Peyer's patch (tissue), 4 donors: ENCODE measurements around the gene WWOX. TPM values are rescaled to one million over a fixed set of nuclear protein-coding genes. Genes with fewer than 3 reads are reported as not detected.

Source experiments
- DNase-seq, 3 donors: peaks; one replicate each; pipeline ENCODE4 v3.0.0-alpha.2; 2017 to 2019
- H3K27ac ChIP-seq, 4 donors: fragments of 200-600 bp; sonication (generic); one replicate each; pipeline ENCODE4 v1.5.1; 2016 to 2019
- H3K27me3 ChIP-seq, 2 donors: fragments of 200-600 bp; sonication (generic); one replicate each; pipeline ENCODE4 v1.5.1; 2019
- H3K36me3 ChIP-seq, 3 donors: fragments of 200-600 bp; sonication (generic); one replicate each; pipeline ENCODE4 v1.5.1; 2016 to 2019
- H3K4me1 ChIP-seq, 4 donors: fragments of 200-600 bp; sonication (generic); one replicate each; pipeline ENCODE4 v1.5.1; 2016 to 2019
- H3K4me3 ChIP-seq, 4 donors: fragments of 200-600 bp; sonication (generic); 1 replicate in 3 of 4; 2 replicates in 1 of 4; pipeline ENCODE4 v1.5.1; 2016 to 2019; ENCODE audit warnings: mild to moderate bottlenecking in 1 of 4
- H3K9me3 ChIP-seq, 4 donors: fragments of 200-600 bp; sonication (generic); one replicate each; pipeline ENCODE4 v1.5.1; 2016 to 2019; ENCODE audit warnings: mild to moderate bottlenecking in 1 of 4
- CTCF ChIP-seq, 6 experiments: fragments of 450-650 bp in 4 of 6; fragments of 200-600 bp in 2 of 6; sonication (generic) in 1 of 6; IDR thresholded peaks; one replicate each; pipeline ENCODE4 v1.5.1; 2017 to 2019; ENCODE audit warnings: antibody characterized with exemption in 6 of 6, mild to moderate bottlenecking in 3 of 6, moderate library complexity in 1 of 6
- POLR2A ChIP-seq, 2 donors: fragments of 450-650 bp; IDR thresholded peaks; one replicate each; pipeline ENCODE4 v1.5.1; 2017; ENCODE audit warnings: antibody characterized with exemption in 2 of 2, mild to moderate bottlenecking in 2 of 2, moderate library complexity in 2 of 2
- total RNA-seq, 4 donors: library from RNA; depleted of rRNA; stranded (reverse); fragments of >200 nt; gene quantifications; one replicate each; pipeline ENCODE4 v1.1.0, GENCODE V29; 2016

WWOX gene
- total RNA-seq, 4 donors from 2014 or later: 17.3 to 197 (median 57.5) TPM

GRCh38 chr16:78479723-78480122, 380.3 kb downstream of the WWOX start:
- Histone ChIP-seq H3K9me3 (no peaks in the 10 kb centered on the region), H3K4me3 (no peak overlapping the region), H3K27me3 (no peaks in the 10 kb centered on the region), H3K27ac (no peak overlapping the region), H3K36me3 (no peaks in the 10 kb centered on the region), H3K4me1 (no peaks in the 10 kb centered on the region)
- TF ChIP-seq CTCF (IDR thresholded peaks at IDR 0.05) (no peak), POLR2A (IDR thresholded peaks at IDR 0.05) (no peak)
- no peak for DNase-seq

- H3K9me3 ChIP-seq: no peaks in the 10 kb centered on the region
- no peak for DNase-seq
- no peak overlapping the region for H3K4me3 ChIP-seq
- H3K27ac ChIP-seq: no peak overlapping the region
- no peak for TF ChIP-seq CTCF (IDR thresholded peaks at IDR 0.05)
- no peak for TF ChIP-seq POLR2A (IDR thresholded peaks at IDR 0.05)
- no peaks in the 10 kb centered on the region for H3K27me3 ChIP-seq
- no peaks in the 10 kb centered on the region for H3K4me1 ChIP-seq
- no peaks in the 10 kb centered on the region for H3K36me3 ChIP-seq
These were observed 381.1 kb downstream of the WWOX start for GRCh38 chr16:78480588-78480987.

- H3K4me1 ChIP-seq: no peaks in the 10 kb centered on the region
- no peak overlapping the region for H3K4me3 ChIP-seq
- no peaks in the 10 kb centered on the region for H3K36me3 ChIP-seq
- no peak overlapping the region for H3K27ac ChIP-seq
- no peak for DNase-seq
- H3K27me3 ChIP-seq: no peaks in the 10 kb centered on the region
- no peaks in the 10 kb centered on the region for H3K9me3 ChIP-seq
- TF ChIP-seq CTCF (IDR thresholded peaks at IDR 0.05) (no peak), POLR2A (IDR thresholded peaks at IDR 0.05) (no peak)
These were observed 383.9 kb downstream of the WWOX start for GRCh38 chr16:78483124-78483992.

GRCh38 chr16:78484509-78485058, 385.1 kb downstream of the WWOX start:
- TF ChIP-seq POLR2A (IDR thresholded peaks at IDR 0.05) (no peak), CTCF (IDR thresholded peaks at IDR 0.05) (no peak)
- Histone ChIP-seq H3K4me3 (no peak overlapping the region), H3K36me3 (no peaks in the 10 kb centered on the region)

GRCh38 chr16:78485188-78485916, 385.9 kb downstream of the WWOX start:
- no peak overlapping the region for H3K4me3 ChIP-seq
- no peak for TF ChIP-seq CTCF (IDR thresholded peaks at IDR 0.05)
- TF ChIP-seq POLR2A (IDR thresholded peaks at IDR 0.05): no peak
- H3K4me1 ChIP-seq: no peaks in the 10 kb centered on the region
- DNase-seq: no peak
- H3K27me3 ChIP-seq: no peaks in the 10 kb centered on the region
- no peaks in the 10 kb centered on the region for H3K9me3 ChIP-seq
- H3K27ac ChIP-seq: no peak overlapping the region
- H3K36me3 ChIP-seq: no peaks in the 10 kb centered on the region

More at GRCh38 chr16:78484509-78485058, 385.1 kb downstream of the WWOX start:
- DNase-seq: no peak
- no peaks in the 10 kb centered on the region for H3K4me1 ChIP-seq
- no peaks in the 10 kb centered on the region for H3K27me3 ChIP-seq
- no peak overlapping the region for H3K27ac ChIP-seq
- H3K9me3 ChIP-seq: no peaks in the 10 kb centered on the region
